T-helper 2 cell treated with Interferon-gamma antibody and Interleukin-4, amounts not matched to agents 5 μg/mL and 100 μg/mL, for 36 hours (primary cell): ENCODE results near the gene ZCCHC4.

ENCODE experiments used
- DNase-seq: peaks from one replicate; pipeline ENCODE4 v3.0.0; 2021; ENCODE audit warnings: low spot score
- H3K27ac Mint-ChIP-seq: one replicate; pipeline ENCODE4 v1.8.0; 2021; ENCODE audit warnings: mild to moderate bottlenecking, mixed read lengths
- H3K27me3 Mint-ChIP-seq: one replicate; pipeline ENCODE4 v1.8.0; 2021; ENCODE audit warnings: low read depth, mixed read lengths
- H3K36me3 Mint-ChIP-seq: one replicate; pipeline ENCODE4 v1.8.0; 2021; ENCODE audit warnings: low read depth, mixed read lengths
- H3K4me1 Mint-ChIP-seq: one replicate; pipeline ENCODE4 v1.8.0; 2021; ENCODE audit warnings: low read depth, mixed read lengths
- H3K4me3 Mint-ChIP-seq: one replicate; pipeline ENCODE4 v1.8.0; 2022; ENCODE audit warnings: mild to moderate bottlenecking, moderate library complexity, mixed read lengths
- H3K9me3 Mint-ChIP-seq: one replicate; pipeline ENCODE4 v1.8.0; 2021; ENCODE audit warnings: mixed read lengths

Gene ZCCHC4

GRCh38 chr4:25377572-25378436 is 65.2 kb downstream of the ZCCHC4 start:
- H3K27me3 Mint-ChIP-seq: no peaks in the 10 kb centered on the region
- H3K4me3 Mint-ChIP-seq: no peak overlapping the region
- peaks cover 16% of the 10 kb centered on the region for H3K36me3 Mint-ChIP-seq
- DNase-seq: no peak
- H3K27ac Mint-ChIP-seq: peak overlapping the region; percentile 93
- H3K9me3 Mint-ChIP-seq: no peaks in the 10 kb centered on the region
- peaks cover 12% of the 10 kb centered on the region for H3K4me1 Mint-ChIP-seq

- Mint-ChIP-seq H3K27me3 (no peaks in the 10 kb centered on the region), H3K4me3 (no peak overlapping the region), H3K27ac (no peak overlapping the region), H3K4me1 (peaks cover 12% of the 10 kb centered on the region), H3K9me3 (no peaks in the 10 kb centered on the region), H3K36me3 (peaks cover 20% of the 10 kb centered on the region)
- DNase-seq: no peak
Observed at GRCh38 chr4:25378437-25378743, 65.8 kb downstream of the ZCCHC4 start.

GRCh38 chr4:25379591-25379990 is 67.0 kb downstream of the ZCCHC4 start:
- Mint-ChIP-seq H3K27ac (no peak overlapping the region), H3K36me3 (peaks cover 30% of the 10 kb centered on the region), H3K9me3 (no peaks in the 10 kb centered on the region), H3K4me3 (no peak overlapping the region), H3K4me1 (peaks cover 12% of the 10 kb centered on the region), H3K27me3 (no peaks in the 10 kb centered on the region)
- no peak for DNase-seq

GRCh38 chr4:25383647-25384046 is 71.1 kb downstream of the ZCCHC4 start:
- Mint-ChIP-seq H3K27ac (no peak overlapping the region), H3K27me3 (no peaks in the 10 kb centered on the region), H3K4me1 (peaks cover 1% of the 10 kb centered on the region), H3K9me3 (no peaks in the 10 kb centered on the region), H3K4me3 (no peak overlapping the region), H3K36me3 (peaks cover 48% of the 10 kb centered on the region)
- no peak for DNase-seq

GRCh38 chr4:25386926-25387325 is 74.4 kb downstream of the ZCCHC4 start:
- H3K36me3 Mint-ChIP-seq: peaks cover 55% of the 10 kb centered on the region
- no peak overlapping the region for H3K4me3 Mint-ChIP-seq
- H3K27me3 Mint-ChIP-seq: no peaks in the 10 kb centered on the region
- H3K27ac Mint-ChIP-seq: no peak overlapping the region
- no peaks in the 10 kb centered on the region for H3K9me3 Mint-ChIP-seq
- no peak for DNase-seq
- H3K4me1 Mint-ChIP-seq: peaks cover 4% of the 10 kb centered on the region

- peaks cover 70% of the 10 kb centered on the region for H3K36me3 Mint-ChIP-seq
- no peaks in the 10 kb centered on the region for H3K4me1 Mint-ChIP-seq
- H3K27me3 Mint-ChIP-seq: no peaks in the 10 kb centered on the region
- peaks cover 10% of the 10 kb centered on the region for H3K9me3 Mint-ChIP-seq
- no peak overlapping the region for H3K4me3 Mint-ChIP-seq
- DNase-seq: no peak
- H3K27ac Mint-ChIP-seq: no peak overlapping the region
Observed at GRCh38 chr4:25397305-25397704, 84.7 kb downstream of the ZCCHC4 start.

- Mint-ChIP-seq H3K4me3 (no peak overlapping the region), H3K4me1 (no peaks in the 10 kb centered on the region), H3K36me3 (peaks cover 70% of the 10 kb centered on the region), H3K27me3 (no peaks in the 10 kb centered on the region), H3K9me3 (peaks cover 10% of the 10 kb centered on the region), H3K27ac (no peak overlapping the region)
- DNase-seq: no peak
Observed at GRCh38 chr4:25399510-25399909, 86.9 kb downstream of the ZCCHC4 start.

GRCh38 chr4:25401066-25401465 is 88.5 kb downstream of the ZCCHC4 start:
- H3K27ac Mint-ChIP-seq: no peak overlapping the region
- H3K36me3 Mint-ChIP-seq: peaks cover 69% of the 10 kb centered on the region
- H3K27me3 Mint-ChIP-seq: no peaks in the 10 kb centered on the region
- no peak overlapping the region for H3K4me3 Mint-ChIP-seq
- no peak for DNase-seq
- no peaks in the 10 kb centered on the region for H3K4me1 Mint-ChIP-seq
- peaks cover 10% of the 10 kb centered on the region for H3K9me3 Mint-ChIP-seq

GRCh38 chr4:25402521-25402920 is 89.9 kb downstream of the ZCCHC4 start:
- no peaks in the 10 kb centered on the region for H3K4me1 Mint-ChIP-seq
- peaks cover 61% of the 10 kb centered on the region for H3K36me3 Mint-ChIP-seq
- no peaks in the 10 kb centered on the region for H3K9me3 Mint-ChIP-seq
- no peak overlapping the region for H3K27ac Mint-ChIP-seq
- H3K4me3 Mint-ChIP-seq: no peak overlapping the region
- no peaks in the 10 kb centered on the region for H3K27me3 Mint-ChIP-seq
- no peak for DNase-seq

GRCh38 chr4:25403699-25404098 is 91.1 kb downstream of the ZCCHC4 start:
- Mint-ChIP-seq H3K27ac (no peak overlapping the region), H3K27me3 (no peaks in the 10 kb centered on the region), H3K36me3 (peaks cover 58% of the 10 kb centered on the region), H3K4me3 (no peak overlapping the region), H3K4me1 (no peaks in the 10 kb centered on the region), H3K9me3 (no peaks in the 10 kb centered on the region)
- DNase-seq: no peak

GRCh38 chr4:25405453-25405852 is 92.9 kb downstream of the ZCCHC4 start:
- DNase-seq: no peak
- H3K36me3 Mint-ChIP-seq: peaks cover 55% of the 10 kb centered on the region
- no peak overlapping the region for H3K4me3 Mint-ChIP-seq

GRCh38 chr4:25406081-25406692 is 93.6 kb downstream of the ZCCHC4 start:
- Mint-ChIP-seq H3K36me3 (peaks cover 57% of the 10 kb centered on the region), H3K27me3 (no peaks in the 10 kb centered on the region), H3K27ac (no peak overlapping the region), H3K4me3 (no peak overlapping the region), H3K4me1 (no peaks in the 10 kb centered on the region), H3K9me3 (no peaks in the 10 kb centered on the region)
- DNase-seq: no peak

More at GRCh38 chr4:25405453-25405852, 92.9 kb downstream of the ZCCHC4 start:
- no peaks in the 10 kb centered on the region for H3K9me3 Mint-ChIP-seq
- H3K4me1 Mint-ChIP-seq: no peaks in the 10 kb centered on the region
- H3K27me3 Mint-ChIP-seq: no peaks in the 10 kb centered on the region
- H3K27ac Mint-ChIP-seq: no peak overlapping the region

GRCh38 chr4:25410820-25411529 is 98.4 kb downstream of the ZCCHC4 start:
- H3K36me3 Mint-ChIP-seq: peaks cover 55% of the 10 kb centered on the region

GRCh38 chr4:25413261-25413660 is 100.7 kb downstream of the ZCCHC4 start:
- no peaks in the 10 kb centered on the region for H3K27me3 Mint-ChIP-seq
- no peak for DNase-seq
- H3K4me3 Mint-ChIP-seq: no peak overlapping the region
- peaks cover 56% of the 10 kb centered on the region for H3K36me3 Mint-ChIP-seq
- H3K27ac Mint-ChIP-seq: no peak overlapping the region
- no peaks in the 10 kb centered on the region for H3K4me1 Mint-ChIP-seq
- H3K9me3 Mint-ChIP-seq: no peaks in the 10 kb centered on the region

More at GRCh38 chr4:25410820-25411529, 98.4 kb downstream of the ZCCHC4 start:
- H3K27ac Mint-ChIP-seq: no peak overlapping the region
- no peaks in the 10 kb centered on the region for H3K9me3 Mint-ChIP-seq
- no peaks in the 10 kb centered on the region for H3K27me3 Mint-ChIP-seq
- H3K4me3 Mint-ChIP-seq: no peak overlapping the region
- H3K4me1 Mint-ChIP-seq: no peaks in the 10 kb centered on the region
- DNase-seq: no peak
